K562 (cell line): ENCODE results near the gene CCDC77. TPM values are rescaled to one million over a fixed set of nuclear protein-coding genes. Genes with fewer than 3 reads are reported as not detected.
A peak's percentile ranks its signal among the peaks of the same experiment; 100 is the strongest.

Experiments
- ATAC-seq: fragments of 200-7000 bp; cut with Tn5 transposase; 3 replicates; pipeline ENCODE4 v1.9.1; 2020; ENCODE audit warnings: moderate library complexity
- BruUV-seq: library from RNA; stranded (reverse); fragments of 400-500 nt; replicated peaks from 2 replicates; lab custom pipeline; 2021; lab: Mats Ljungman, UMichigan
- CTCF ChIA-PET: fragments of 300-600 bp; formaldehyde crosslinking; extraction: SDS; loops from one replicate; lab custom pipeline; 2021; ENCODE audit warnings: low intra/inter-chr PET ratio; lab: Yijun Ruan, JAX
- POLR2A ChIA-PET: fragments of 300-600, 350-650 bp; sonication (Branson Sonifier 250); formaldehyde crosslinking; extraction: SDS; loops from one replicate; lab custom pipeline; 2021; ENCODE audit warnings: antibody characterized with exemption, inconsistent platforms; lab: Yijun Ruan, JAX
- DNase-seq, 4 experiments: peaks; one replicate each; pipeline versions ENCODE4 v3.0.0 to v3.0.0-alpha.2; 2011 to 2018; ENCODE audit warnings: low spot score in 3 of 4, mixed read lengths in 3 of 4; ENCODE audit errors: extremely low read depth in 1 of 4
- FAIRE-seq: peaks from 2 replicates; lab custom pipeline; 2011; peaks lifted over from hg19 to GRCh38; lab: Jason Lieb, UNC
- H2AFZ ChIP-seq: 2 replicates; pipeline ENCODE4 v1.6.0; 2011; ENCODE audit warnings: low read depth, low read length, control low read depth, inconsistent platforms
- H3K27ac ChIP-seq: fragments of 200-600 bp; 3 replicates; pipeline ENCODE4 v1.8.0; 2011; ENCODE audit warnings: low read depth, mild to moderate bottlenecking, control low read depth, inconsistent platforms, low read length, moderate library complexity, mixed read lengths; ENCODE audit errors: extremely low read depth
- H3K27me3 ChIP-seq, 2 experiments: fragments of 300-600 bp in 1 of 2; 2 replicates in 1 of 2; 3 replicates in 1 of 2; pipeline versions ENCODE4 v1.6.0 to v1.8.0; 2011; ENCODE audit warnings: inconsistent platforms in 2 of 2, low read length in 2 of 2, mild to moderate bottlenecking in 1 of 2, mixed read lengths in 1 of 2, moderate library complexity in 1 of 2; ENCODE audit not compliant: control insufficient read depth in 2 of 2, insufficient read depth in 2 of 2
- H3K36me3 ChIP-seq: fragments of 300-600 bp; 3 replicates; pipeline ENCODE4 v1.8.0; 2011; ENCODE audit warnings: mild to moderate bottlenecking, low read length, inconsistent platforms; ENCODE audit not compliant: control insufficient read depth, insufficient read depth
- H3K4me1 ChIP-seq, 2 experiments: fragments of 200-600 bp in 1 of 2; replicated peaks in 1 of 2; 2 replicates in 1 of 2; 3 replicates in 1 of 2; pipeline versions ENCODE4 v1.5.1 to v1.8.0; 2011; ENCODE audit warnings: inconsistent platforms in 2 of 2, low read length in 2 of 2, mild to moderate bottlenecking in 1 of 2, mixed read lengths in 1 of 2, moderate library complexity in 1 of 2; ENCODE audit not compliant: control insufficient read depth in 2 of 2, insufficient read depth in 2 of 2
- H3K4me2 ChIP-seq: 2 replicates; pipeline ENCODE4 v1.6.1; 2011; ENCODE audit warnings: low read length, control low read depth, inconsistent platforms, mixed read lengths; ENCODE audit not compliant: insufficient read depth
- H3K4me3 ChIP-seq: fragments of 200-600 bp; sonication (generic), shearing (Covaris generic); 2 replicates; pipeline ENCODE4 v1.5.1; 2016; ENCODE audit warnings: control low read depth, inconsistent platforms
- H3K79me2 ChIP-seq: fragments of 200-600 bp; 3 replicates; pipeline ENCODE4 v1.8.0; 2011; ENCODE audit warnings: low read length, inconsistent platforms; ENCODE audit not compliant: control insufficient read depth, insufficient read depth
- H3K9ac ChIP-seq, 2 experiments: 2 replicates each; pipeline versions ENCODE4 v1.6.0 to v1.6.1; 2011; ENCODE audit warnings: low read depth in 2 of 2, low read length in 2 of 2, control low read depth in 1 of 2, inconsistent platforms in 1 of 2, mild to moderate bottlenecking in 1 of 2, mixed read lengths in 1 of 2; ENCODE audit not compliant: insufficient read depth in 1 of 2
- H3K9me1 ChIP-seq: one replicate; pipeline ENCODE4 v1.6.0; 2011; ENCODE audit warnings: inconsistent platforms, mild to moderate bottlenecking, low read length, moderate library complexity; ENCODE audit not compliant: control insufficient read depth, insufficient read depth
- H3K9me3 ChIP-seq: replicated peaks from 2 replicates; pipeline ENCODE4 v1.5.1; 2011; ENCODE audit warnings: low read depth, low read length, inconsistent platforms; ENCODE audit not compliant: control insufficient read depth, insufficient read depth
- H4K20me1 ChIP-seq: replicated peaks from 2 replicates; pipeline ENCODE4 v1.6.1; 2011; ENCODE audit warnings: low read length, inconsistent platforms, mixed read lengths; ENCODE audit not compliant: control insufficient read depth, insufficient read depth
- EGR1 ChIP-seq: fragments of 450-650 bp; conservative IDR thresholded peaks from 2 replicates; pipeline ENCODE4 v1.6.1; 2017; ENCODE audit warnings: mild to moderate bottlenecking
- FOXA3 ChIP-seq, 2 experiments: fragments of 450-650 bp in 1 of 2; sonication (generic) in 1 of 2; formaldehyde crosslinking; IDR thresholded peaks in 1 of 2; conservative IDR thresholded peaks in 1 of 2; 2 replicates each; pipeline versions ENCODE4 v1.4.0 to v1.8.0; 2020 to 2022; ENCODE audit warnings: mild to moderate bottlenecking in 2 of 2, missing genetic modification reagents in 1 of 2
- GATAD2B ChIP-seq: fragments of 450-650 bp; IDR thresholded peaks from 2 replicates; pipeline ENCODE4 v1.6.1; 2017; ENCODE audit warnings: mild to moderate bottlenecking, borderline replicate concordance
- KLF16 ChIP-seq: IDR thresholded peaks from 2 replicates; pipeline ENCODE4 v1.6.1; 2016; ENCODE audit warnings: antibody characterized with exemption
- RFX1 ChIP-seq: fragments of 450-650 bp; IDR thresholded peaks from 2 replicates; pipeline ENCODE4 v1.6.1; 2016; ENCODE audit warnings: mild to moderate bottlenecking, moderate library complexity
- ZNF449 ChIP-seq: fragments of 250-450 bp; sonication (Bioruptor Pico); IDR thresholded peaks from 2 replicates; pipeline ENCODE4 v1.8.0; 2022; ENCODE audit warnings: moderate library complexity, mild to moderate bottlenecking, inconsistent platforms
- ZNF589 ChIP-seq: fragments of 200-800 bp; sonication (Bioruptor generic); IDR thresholded peaks from 2 replicates; pipeline ENCODE4 v1.6.1; 2016; ENCODE audit warnings: low read depth, missing genetic modification characterization, missing compliant biosample characterization
- WGBS: fragments of 100-300 bp; shearing (Covaris generic); methylation state at CpG from one replicate; pipeline ENCODE4 v1.1.6; 2016; ENCODE audit warnings: low coverage, mixed read lengths; ENCODE audit not compliant: insufficient coverage; ENCODE audit errors: missing lambda C conversion rate; 5-methylcytosine and 5-hydroxymethylcytosine counted together
- in situ Hi-C: fragments of 300-500 bp; cut with MboI; formaldehyde crosslinking; loops from 4 replicates; pipeline ENCODE4 v1.15.0; 2018; ENCODE audit warnings: inconsistent platforms, mixed read lengths
- intact Hi-C: fragments of 100-400 bp; cut with micrococcal nuclease; formaldehyde crosslinking; loops from 2 replicates; pipeline ENCODE4 v1.14.2; 2022
- polyA plus RNA-seq, 8 experiments: library from polyadenylated mRNA; depleted of rRNA in 4 of 8; stranded (reverse) in 5 of 8; unstranded in 3 of 8; fragments of >200 nt; fragmentation: Nextera tagmentation in 2 of 8; fragmentation: Illumina TruSeq in 1 of 8; extraction: Ambion mirVana in 2 of 8; extraction: Trizol in 1 of 8; gene quantifications; 2 replicates each; pipeline versions ENCODE4 v1.2.1 to v1.2.3, GENCODE V29; 2011 to 2014; ENCODE audit warnings: inconsistent platforms in 1 of 8, missing spikeins in 1 of 8
- total RNA-seq, 7 experiments: library from RNA; depleted of rRNA in 6 of 7; stranded (reverse); fragments of >200 nt in 6 of 7; fragmentation: Illumina TruSeq in 2 of 7; extraction: Trizol in 2 of 7; gene quantifications; 2 replicates each; pipeline versions ENCODE4 v1.2.1 to v1.2.3, GENCODE V29; 2011 to 2021; ENCODE audit warnings: low replicate concordance in 1 of 7
- TF ChIP-seq, protein P1 (sequence below): IDR thresholded peaks from 2 replicates; pipeline ENCODE4 v1.6.1; 2016; ENCODE audit warnings: missing genetic modification characterization, missing compliant biosample characterization
- TF ChIP-seq, protein P2 (sequence below): sonication (generic); IDR thresholded peaks from 2 replicates; pipeline ENCODE4 v1.6.1; 2016

CCDC77 gene
- total and polyA plus RNA-seq, 9 of the 15 experiments (the other 6 are each of a cell fraction or from before 2014, with no cell fraction given): 10.5 to 26.5 (median 17.8) TPM

DNA sequence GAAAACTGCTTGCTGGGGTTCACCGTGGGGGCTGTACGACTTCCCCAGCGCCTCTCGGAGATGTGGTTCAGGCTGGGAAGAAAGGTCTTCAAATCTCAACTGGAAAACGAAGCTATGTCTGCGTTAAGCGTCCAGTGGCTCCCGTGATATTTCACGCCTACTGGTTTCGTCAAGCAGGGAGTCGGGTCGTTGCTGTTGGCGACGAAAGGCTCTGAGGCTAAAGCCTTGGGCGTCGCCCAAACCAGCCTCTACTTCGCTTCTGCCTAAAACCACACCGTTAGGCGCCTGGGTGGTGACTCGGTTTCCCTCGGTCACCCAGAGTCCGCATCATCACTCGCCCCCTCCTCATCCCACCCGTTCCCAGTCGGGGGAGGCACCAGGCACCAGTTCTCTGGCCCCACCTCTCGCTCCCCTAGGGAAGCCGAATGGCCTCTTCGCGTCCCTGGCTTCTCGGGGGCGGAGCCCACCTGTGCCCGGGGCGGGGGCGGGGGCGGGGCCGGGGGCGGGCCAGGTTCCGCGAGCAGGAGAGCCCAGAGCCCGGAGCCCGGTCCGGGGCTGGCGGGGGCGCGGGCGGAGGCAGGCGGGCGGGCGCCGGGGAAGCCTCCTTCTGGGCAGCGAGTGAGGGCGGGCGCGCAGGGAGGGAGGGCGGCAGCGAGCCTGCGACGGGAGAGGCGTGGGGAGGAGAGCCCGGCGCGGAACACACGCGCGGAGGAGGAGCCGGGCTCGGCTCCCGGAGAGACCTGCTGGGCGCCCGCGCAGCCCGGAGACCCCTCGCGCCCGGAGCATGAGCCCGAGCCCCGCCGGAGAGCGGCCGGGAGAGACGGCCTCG, 58.2 kb downstream of the CCDC77 start, which contains the start of gene B4GALNT3:
Gene B4GALNT3 (plus strand): TSS at position 510 of the 829 bp plus-strand sequence. CDS start 438 bp downstream, outside the sequence.
- H3K27me3 ChIP-seq: peaks cover 12 to 33% of the 10 kb centered on the region in 2 experiments
- H3K36me3 ChIP-seq: no peaks in the 10 kb centered on the region
- BruUV-seq: no TSS peak
- in situ Hi-C loops: loop anchor here (5.0 kb wide), 1 partner anchor 83 kb away; no protein-coding TSS in a partner anchor
- peaks cover 4% of the 10 kb centered on the region; the same call in 1 of the 2 replicates for H4K20me1 ChIP-seq
- peaks cover 0 to 16% of the 10 kb centered on the region in 2 experiments; a peak in 2 of 5 replicates for H3K4me1 ChIP-seq
- H3K27ac ChIP-seq: no peak within 1 kb of the TSS
- peak; percentile 21 to 83 (median 72) for DNase-seq
- no peaks in the 10 kb centered on the region for H3K79me2 ChIP-seq
- FAIRE-seq: no peak
- intact Hi-C loops: no loop called here
- ATAC-seq: peak; percentile 86
- H3K4me3 ChIP-seq: no peak within 1 kb of the TSS
- ChIA-PET POLR2A (no interaction called here), CTCF (interaction anchor here (0.6 kb wide), 1 partner anchor 16 kb away, joined by 3 read pairs; no protein-coding TSS in a partner anchor)
- 1% methylated on average over 11 of the region's 82 CpGs for WGBS
- peak within 1 kb of the TSS in 1 of 2 experiments; percentile 84; a peak in 2 of 4 replicates for H3K9ac ChIP-seq
- 0 out of 2 replicates have a peak within 1 kb of the TSS, but pooled peaks have one; percentile 24 for H2AFZ ChIP-seq
- peak within 1 kb of the TSS; percentile 52 for H3K4me2 ChIP-seq
- no peaks in the 10 kb centered on the region for H3K9me3 ChIP-seq
- no peaks in the 10 kb centered on the region for H3K9me1 ChIP-seq
- no peak for TF ChIP-seq ZNF449 (CRISPR knock-in tag)
- 0 out of 2 replicates have a peak, but pooled peaks have one; percentile 17 for TF ChIP-seq EGR1
- peak; percentile 68 for TF ChIP-seq RFX1
- TF ChIP-seq ZNF589 (CRISPR knock-in tag): no peak
- TF ChIP-seq, protein P1, sequence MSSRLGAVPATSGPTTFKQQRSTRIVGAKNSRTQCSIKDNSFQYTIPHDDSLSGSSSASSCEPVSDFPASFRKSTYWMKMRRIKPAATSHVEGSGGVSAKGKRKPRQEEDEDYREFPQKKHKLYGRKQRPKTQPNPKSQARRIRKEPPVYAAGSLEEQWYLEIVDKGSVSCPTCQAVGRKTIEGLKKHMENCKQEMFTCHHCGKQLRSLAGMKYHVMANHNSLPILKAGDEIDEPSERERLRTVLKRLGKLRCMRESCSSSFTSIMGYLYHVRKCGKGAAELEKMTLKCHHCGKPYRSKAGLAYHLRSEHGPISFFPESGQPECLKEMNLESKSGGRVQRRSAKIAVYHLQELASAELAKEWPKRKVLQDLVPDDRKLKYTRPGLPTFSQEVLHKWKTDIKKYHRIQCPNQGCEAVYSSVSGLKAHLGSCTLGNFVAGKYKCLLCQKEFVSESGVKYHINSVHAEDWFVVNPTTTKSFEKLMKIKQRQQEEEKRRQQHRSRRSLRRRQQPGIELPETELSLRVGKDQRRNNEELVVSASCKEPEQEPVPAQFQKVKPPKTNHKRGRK (tag): no peak
- TF ChIP-seq GATAD2B: no peak
- TF ChIP-seq, protein P2, sequence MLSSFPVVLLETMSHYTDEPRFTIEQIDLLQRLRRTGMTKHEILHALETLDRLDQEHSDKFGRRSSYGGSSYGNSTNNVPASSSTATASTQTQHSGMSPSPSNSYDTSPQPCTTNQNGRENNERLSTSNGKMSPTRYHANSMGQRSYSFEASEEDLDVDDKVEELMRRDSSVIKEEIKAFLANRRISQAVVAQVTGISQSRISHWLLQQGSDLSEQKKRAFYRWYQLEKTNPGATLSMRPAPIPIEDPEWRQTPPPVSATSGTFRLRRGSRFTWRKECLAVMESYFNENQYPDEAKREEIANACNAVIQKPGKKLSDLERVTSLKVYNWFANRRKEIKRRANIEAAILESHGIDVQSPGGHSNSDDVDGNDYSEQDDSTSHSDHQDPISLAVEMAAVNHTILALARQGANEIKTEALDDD: no peak
- no peak for TF ChIP-seq FOXA3 (CRISPR knock-in tag; conservative IDR thresholded peaks at IDR 0.05 in 1 of 2, IDR thresholded peaks at IDR 0.05 in 1 of 2)
- no peak for TF ChIP-seq KLF16
